Activated T-cell treated with anti-CD3 and anti-CD28 coated beads, Interleukin-2, amount 50 U/mL, for 72 hours (primary cell): Measurements from ENCODE around the gene KCNIP4. TPM values are rescaled to one million over a fixed set of nuclear protein-coding genes. Genes with fewer than 3 reads are reported as not detected.

ENCODE experiments used
- ATAC-seq, 2 donors: fragments of 150-1000 bp; cut with Tn5 transposase; replicated peaks in 1 of 2; 2 replicates each; pipeline ENCODE4 v1.10.0; 2021; ENCODE audit warnings: moderate library complexity in 2 of 2, mild to moderate bottlenecking in 1 of 2
- DNase-seq, 2 donors: peaks; one replicate each; pipeline ENCODE4 v3.0.0; 2021 to 2022; ENCODE audit warnings: mixed read lengths in 1 of 2
- H3K27ac Mint-ChIP-seq: one replicate; pipeline ENCODE4 v1.8.0; 2022; ENCODE audit warnings: mild to moderate bottlenecking, moderate library complexity, mixed read lengths
- H3K27me3 Mint-ChIP-seq: one replicate; pipeline ENCODE4 v1.8.0; 2022; ENCODE audit warnings: low read depth, mixed read lengths
- H3K36me3 Mint-ChIP-seq, 2 donors: one replicate each; pipeline ENCODE4 v1.8.0; 2022; ENCODE audit warnings: mixed read lengths in 2 of 2, mild to moderate bottlenecking in 1 of 2; ENCODE audit not compliant: insufficient read depth in 2 of 2
- H3K4me1 Mint-ChIP-seq: one replicate; pipeline ENCODE4 v1.8.0; 2022; ENCODE audit warnings: low read depth, mixed read lengths
- H3K4me3 Mint-ChIP-seq, 2 donors: one replicate each; pipeline ENCODE4 v1.8.0; 2022; ENCODE audit warnings: mild to moderate bottlenecking in 2 of 2, mixed read lengths in 2 of 2, moderate library complexity in 2 of 2
- H3K9me3 Mint-ChIP-seq, 2 donors: one replicate each; pipeline ENCODE4 v1.8.0; 2022; ENCODE audit warnings: mixed read lengths in 2 of 2
- total RNA-seq, 2 donors: library from RNA; stranded (reverse); gene quantifications; one replicate each; pipeline ENCODE4 v1.2.3, GENCODE V29; 2022

KCNIP4 gene
- total RNA-seq, 2 donors from 2014 or later, result not detected

DNA sequence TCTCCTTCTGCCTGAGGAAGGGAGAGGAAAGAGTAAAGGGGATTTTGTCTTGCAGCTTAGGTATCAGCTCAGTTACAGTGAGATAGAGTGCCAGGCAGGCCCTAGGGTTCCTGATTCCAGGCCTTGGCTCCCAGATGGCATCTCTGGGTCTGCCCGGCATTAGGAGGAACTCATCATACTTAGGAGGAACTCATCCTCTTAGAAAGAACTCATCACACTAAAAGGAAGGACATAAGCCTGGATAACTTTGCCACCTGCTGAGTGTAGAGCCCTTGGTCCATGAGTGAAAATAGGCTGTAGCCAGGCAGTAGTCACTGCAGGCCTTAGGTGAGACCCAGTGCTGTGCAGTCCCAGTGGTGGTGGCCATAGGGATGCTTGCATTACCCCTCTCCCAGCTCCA, 881.2 kb downstream of the KCNIP4 start:
- no peak for ATAC-seq
- H3K4me1 Mint-ChIP-seq, result no peaks in the 10 kb centered on the region
- H3K4me3 Mint-ChIP-seq, result no peak overlapping the region
- H3K27me3 Mint-ChIP-seq, result no peaks in the 10 kb centered on the region
- peaks cover 0 to 2% of the 10 kb centered on the region in 2 donors for H3K9me3 Mint-ChIP-seq
- no peak for DNase-seq
- no peak overlapping the region for H3K27ac Mint-ChIP-seq
- H3K36me3 Mint-ChIP-seq, result no peaks in the 10 kb centered on the region

- Mint-ChIP-seq H3K9me3 (peaks cover 5 to 8% of the 10 kb centered on the region in 2 donors), H3K27ac (no peak overlapping the region), H3K27me3 (no peaks in the 10 kb centered on the region), H3K4me3 (no peak overlapping the region), H3K4me1 (no peaks in the 10 kb centered on the region), H3K36me3 (no peaks in the 10 kb centered on the region)
- ATAC-seq (no peak), DNase-seq (no peak)
Measured at GRCh38 chr4:21061902-21062301, 886.7 kb downstream of the KCNIP4 start.

DNA sequence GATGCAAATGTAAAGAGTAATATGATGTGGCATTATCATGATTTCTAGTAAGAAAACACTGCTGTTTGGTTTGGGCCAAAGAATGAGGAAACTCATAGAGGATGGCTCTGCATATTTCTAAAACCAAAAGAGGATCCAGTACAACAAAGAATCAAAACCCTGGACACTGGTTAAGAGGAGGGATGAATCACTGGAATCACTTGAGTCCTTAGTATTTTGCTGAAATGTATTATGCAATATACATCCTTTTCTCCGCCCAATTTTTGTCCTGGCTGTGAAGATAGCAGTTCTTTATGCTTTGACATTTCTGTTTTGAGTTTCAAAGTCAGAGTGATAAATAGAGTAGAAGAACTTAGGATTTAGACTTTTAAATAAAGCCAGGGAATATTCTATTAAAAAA, 902.4 kb downstream of the KCNIP4 start:
- no peaks in the 10 kb centered on the region for H3K36me3 Mint-ChIP-seq
- no peak overlapping the region for H3K27ac Mint-ChIP-seq
- H3K27me3 Mint-ChIP-seq, result no peaks in the 10 kb centered on the region
- ATAC-seq (no peak), DNase-seq (no peak)
- H3K9me3 Mint-ChIP-seq, result peaks cover 2 to 12% of the 10 kb centered on the region in 2 donors
- H3K4me1 Mint-ChIP-seq, result no peaks in the 10 kb centered on the region
- no peak overlapping the region for H3K4me3 Mint-ChIP-seq

GRCh38 chr4:21045119-21045518, 903.5 kb downstream of the KCNIP4 start:
- H3K27ac Mint-ChIP-seq, result no peak overlapping the region

DNA sequence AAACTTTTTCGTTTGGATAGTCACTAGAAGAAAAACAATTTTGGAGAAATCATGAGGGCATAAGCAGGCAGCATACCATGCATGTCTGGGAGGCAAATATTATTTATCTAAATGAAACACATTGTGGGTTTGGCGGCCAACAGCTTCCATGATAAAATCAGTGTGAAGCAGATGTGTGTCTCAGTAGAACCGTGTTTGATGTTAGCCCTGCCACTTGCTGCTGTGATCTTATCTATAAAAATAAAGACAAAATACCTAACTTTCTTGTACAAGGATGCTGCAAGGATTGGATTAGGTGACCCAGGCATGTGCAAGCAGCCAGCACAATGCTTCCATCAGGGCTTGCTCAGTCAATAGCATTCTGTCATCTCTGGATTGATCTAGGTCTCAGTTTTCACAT, 906.9 kb downstream of the KCNIP4 start:
- Mint-ChIP-seq H3K4me3 (no peak overlapping the region), H3K36me3 (peaks cover 0 to 2% of the 10 kb centered on the region in 2 donors), H3K4me1 (no peaks in the 10 kb centered on the region), H3K27ac (no peak overlapping the region), H3K27me3 (no peaks in the 10 kb centered on the region), H3K9me3 (peaks cover 0 to 10% of the 10 kb centered on the region in 2 donors)
- DNase-seq (no peak), ATAC-seq (no peak)

More at GRCh38 chr4:21045119-21045518, 903.5 kb downstream of the KCNIP4 start:
- H3K9me3 Mint-ChIP-seq, result peaks cover 2 to 12% of the 10 kb centered on the region in 2 donors
- ATAC-seq (no peak), DNase-seq (no peak)
- H3K4me1 Mint-ChIP-seq, result no peaks in the 10 kb centered on the region
- H3K27me3 Mint-ChIP-seq, result no peaks in the 10 kb centered on the region
- H3K4me3 Mint-ChIP-seq, result no peak overlapping the region
- H3K36me3 Mint-ChIP-seq, result no peaks in the 10 kb centered on the region

- Mint-ChIP-seq H3K27ac (no peak overlapping the region), H3K4me3 (no peak overlapping the region), H3K36me3 (peaks cover 0 to 2% of the 10 kb centered on the region in 2 donors), H3K4me1 (no peaks in the 10 kb centered on the region), H3K9me3 (peaks cover 5 to 7% of the 10 kb centered on the region in 2 donors), H3K27me3 (no peaks in the 10 kb centered on the region)
- ATAC-seq (no peak), DNase-seq (no peak)
Measured at GRCh38 chr4:21034728-21035127, 913.8 kb downstream of the KCNIP4 start.

GRCh38 chr4:21032089-21032645, 916.4 kb downstream of the KCNIP4 start:
- H3K27me3 Mint-ChIP-seq, result no peaks in the 10 kb centered on the region
- peaks cover 7% of the 10 kb centered on the region in 2 donors for H3K9me3 Mint-ChIP-seq
- H3K27ac Mint-ChIP-seq, result no peak overlapping the region
- no peaks in the 10 kb centered on the region for H3K36me3 Mint-ChIP-seq
- no peak for DNase-seq
- H3K4me1 Mint-ChIP-seq, result no peaks in the 10 kb centered on the region
- no peak for ATAC-seq
- no peak overlapping the region for H3K4me3 Mint-ChIP-seq

DNA sequence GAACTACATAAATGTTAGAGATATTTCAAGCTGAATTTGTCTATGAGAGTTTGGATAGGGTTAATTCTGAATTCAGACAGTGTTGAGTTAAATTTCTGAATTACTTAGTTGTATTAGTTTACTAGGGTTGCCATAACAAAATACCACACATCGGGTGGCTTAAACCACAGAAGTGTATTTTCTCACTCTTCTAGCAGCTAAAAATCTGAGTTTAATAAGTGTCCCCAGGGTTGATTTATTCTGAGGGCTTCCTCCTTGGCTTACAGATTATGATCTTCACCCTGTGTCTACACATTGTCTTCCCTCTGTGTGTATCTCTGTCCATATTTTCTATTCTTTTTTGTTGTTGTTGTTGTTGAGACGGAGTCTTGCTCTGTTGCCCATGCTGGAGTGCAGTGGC, 929.8 kb downstream of the KCNIP4 start:
- Mint-ChIP-seq H3K4me1 (no peaks in the 10 kb centered on the region), H3K27me3 (no peaks in the 10 kb centered on the region), H3K27ac (no peak overlapping the region), H3K9me3 (peaks cover 5 to 8% of the 10 kb centered on the region in 2 donors), H3K4me3 (no peak overlapping the region), H3K36me3 (peaks cover 0 to 2% of the 10 kb centered on the region in 2 donors)
- DNase-seq (no peak), ATAC-seq (no peak)

DNA sequence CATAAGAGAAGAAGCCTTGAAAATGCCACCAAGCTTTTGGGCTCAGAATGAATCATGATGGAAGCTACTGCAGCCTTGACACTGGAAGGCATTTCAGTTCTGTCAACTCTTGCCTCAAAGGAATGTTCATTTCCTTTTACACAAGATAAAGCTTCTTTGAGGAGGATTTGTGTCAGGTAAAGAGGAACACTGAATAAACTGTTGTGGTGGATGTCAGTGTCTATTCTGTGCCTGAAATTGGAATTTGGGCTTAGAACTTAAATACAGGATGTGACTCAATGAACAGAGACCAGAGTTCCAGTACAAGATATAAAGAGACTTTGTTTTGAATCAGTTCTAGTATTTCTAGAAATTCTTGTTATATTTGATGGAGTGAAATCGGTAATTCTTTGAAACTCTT, 935.1 kb downstream of the KCNIP4 start:
- H3K36me3 Mint-ChIP-seq, result peaks cover 0 to 2% of the 10 kb centered on the region in 2 donors
- no peak overlapping the region for H3K4me3 Mint-ChIP-seq

GRCh38 chr4:21012851-21013331, 935.7 kb downstream of the KCNIP4 start:
- peaks cover 5% of the 10 kb centered on the region in 2 donors for H3K9me3 Mint-ChIP-seq
- no peaks in the 10 kb centered on the region for H3K36me3 Mint-ChIP-seq
- DNase-seq (no peak), ATAC-seq (no peak)
- no peak overlapping the region for H3K27ac Mint-ChIP-seq
- H3K27me3 Mint-ChIP-seq, result no peaks in the 10 kb centered on the region
- H3K4me3 Mint-ChIP-seq, result no peak overlapping the region
- H3K4me1 Mint-ChIP-seq, result no peaks in the 10 kb centered on the region

More for the DNA sequence above, 935.1 kb downstream of the KCNIP4 start:
- no peaks in the 10 kb centered on the region for H3K27me3 Mint-ChIP-seq
- no peak for DNase-seq
- peaks cover 5 to 9% of the 10 kb centered on the region in 2 donors for H3K9me3 Mint-ChIP-seq
- H3K27ac Mint-ChIP-seq, result no peak overlapping the region
- ATAC-seq, result no peak
- no peaks in the 10 kb centered on the region for H3K4me1 Mint-ChIP-seq

DNA sequence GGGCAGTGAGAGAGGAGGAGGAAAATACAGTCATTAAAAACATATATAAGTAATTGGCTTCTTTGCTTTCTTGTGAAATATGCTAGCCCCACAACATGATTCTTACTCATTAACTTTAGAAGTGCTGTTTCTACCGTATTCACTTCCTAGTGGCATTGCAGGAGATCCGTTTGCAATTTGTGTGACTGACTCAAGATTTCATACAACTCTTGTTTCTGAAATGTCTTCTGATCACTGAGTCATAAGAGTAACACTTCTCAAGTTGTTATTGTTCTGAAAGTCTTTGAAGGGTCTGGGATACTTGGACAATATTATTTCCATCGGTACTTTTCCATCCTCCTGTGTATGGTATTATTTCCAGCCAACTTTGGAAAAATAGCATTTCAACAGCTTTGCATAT, 937.5 kb downstream of the KCNIP4 start:
- Mint-ChIP-seq H3K4me1 (no peaks in the 10 kb centered on the region), H3K27me3 (no peaks in the 10 kb centered on the region), H3K36me3 (no peaks in the 10 kb centered on the region), H3K9me3 (peaks cover 2 to 5% of the 10 kb centered on the region in 2 donors), H3K27ac (no peak overlapping the region), H3K4me3 (no peak overlapping the region)
- ATAC-seq, result no peak
- DNase-seq, result no peak

DNA sequence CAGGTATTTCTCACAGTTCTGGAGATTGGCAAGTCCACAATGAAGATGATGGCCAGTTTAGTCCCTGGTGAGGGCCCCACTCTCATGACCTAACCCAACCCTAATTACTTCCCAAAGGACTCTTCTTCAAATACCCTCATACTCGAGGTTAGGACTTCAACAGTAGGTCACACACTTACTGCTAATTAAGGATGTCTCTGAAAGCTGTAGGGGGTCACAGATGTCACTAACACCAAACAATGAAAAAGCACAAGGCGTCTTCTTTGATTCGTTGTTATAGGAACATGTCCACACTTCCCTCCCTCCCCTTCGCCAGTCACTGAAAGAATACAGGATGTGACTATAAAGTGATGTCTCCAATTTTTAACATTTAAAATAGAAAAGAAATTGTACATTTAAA, 938.6 kb downstream of the KCNIP4 start:
- Mint-ChIP-seq H3K9me3 (peaks cover 2 to 4% of the 10 kb centered on the region in 2 donors), H3K27ac (no peak overlapping the region), H3K36me3 (no peaks in the 10 kb centered on the region), H3K4me1 (no peaks in the 10 kb centered on the region), H3K4me3 (no peak overlapping the region), H3K27me3 (no peaks in the 10 kb centered on the region)
- DNase-seq, result no peak
- ATAC-seq, result no peak

DNA sequence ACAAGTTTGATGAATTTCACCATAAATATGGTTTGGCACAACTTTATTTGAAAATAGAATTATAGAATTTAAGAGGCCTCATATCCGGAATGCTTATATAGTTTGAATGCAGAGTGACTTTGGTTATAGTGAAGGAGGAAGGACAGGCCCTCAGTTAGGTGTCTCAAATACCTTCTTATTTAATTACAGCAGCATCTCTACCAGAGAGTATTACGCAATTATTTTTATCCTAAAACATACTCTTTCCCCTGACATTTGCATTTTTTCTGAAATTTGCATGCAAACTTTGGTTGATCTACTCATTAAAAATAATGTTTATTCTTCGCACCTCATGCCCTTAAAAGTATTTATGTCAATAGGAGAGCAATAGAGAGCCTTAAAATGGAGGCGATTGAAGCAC, 942.9 kb downstream of the KCNIP4 start:
- Mint-ChIP-seq H3K4me1 (no peaks in the 10 kb centered on the region), H3K9me3 (peaks cover 7 to 13% of the 10 kb centered on the region in 2 donors), H3K27me3 (no peaks in the 10 kb centered on the region), H3K27ac (no peak overlapping the region), H3K4me3 (no peak overlapping the region), H3K36me3 (no peaks in the 10 kb centered on the region)
- no peak for DNase-seq
- ATAC-seq, result no peak

- ATAC-seq (no peak), DNase-seq (no peak)
- H3K27ac Mint-ChIP-seq, result no peak overlapping the region
- H3K4me1 Mint-ChIP-seq, result no peaks in the 10 kb centered on the region
- H3K36me3 Mint-ChIP-seq, result no peaks in the 10 kb centered on the region
- H3K4me3 Mint-ChIP-seq, result no peak overlapping the region
- H3K9me3 Mint-ChIP-seq, result peaks cover 7 to 13% of the 10 kb centered on the region in 2 donors
- H3K27me3 Mint-ChIP-seq, result no peaks in the 10 kb centered on the region
Measured at GRCh38 chr4:21002976-21003375, 945.6 kb downstream of the KCNIP4 start.
